Inflammatory macrophage (primary cell): ENCODE measurements around the gene CAD.
"Not testable (repeated sequence)": the region's sequence is repeated elsewhere in the genome, so short reads cannot be mapped to it uniquely, and the experiment has no call there.

Source experiments
- DNase-seq, 2 donors: peaks; one replicate each; pipeline ENCODE4 v3.0.0-alpha.2; 2020 to 2022

Gene CAD

DNA sequence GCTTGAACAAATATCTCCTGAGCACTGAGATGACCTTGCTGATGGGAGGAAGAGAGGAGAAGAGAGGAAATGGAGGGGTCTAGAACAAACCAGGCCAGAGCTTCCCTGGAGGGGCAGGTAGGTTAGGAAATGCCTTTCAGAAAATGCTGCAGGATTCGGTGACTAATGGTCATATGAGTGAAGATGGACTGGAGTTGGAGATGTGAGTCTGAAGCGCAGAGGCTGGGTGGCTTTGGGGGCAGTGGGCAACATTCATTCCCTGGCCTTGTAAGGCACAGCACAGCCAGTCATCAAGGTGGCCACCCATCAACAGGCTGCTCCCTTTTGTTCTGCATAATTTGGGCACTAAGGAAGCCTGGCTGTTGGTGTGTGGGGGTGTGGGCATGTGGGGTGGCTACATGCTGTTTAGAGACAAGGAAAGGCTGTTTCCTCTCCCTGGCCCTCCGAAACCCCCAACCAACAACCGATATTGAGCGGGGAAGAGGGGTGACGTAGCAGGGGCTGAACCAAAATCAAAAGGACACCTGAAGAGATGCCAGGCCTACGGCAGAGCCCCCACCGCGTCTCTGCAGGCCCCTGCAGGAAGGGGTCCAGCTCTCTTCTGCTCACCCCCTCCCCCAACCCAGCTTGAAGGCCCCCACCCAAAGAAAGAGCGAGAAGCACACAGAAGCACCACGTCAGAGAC is 44.2 kb downstream of the CAD start:
- DNase-seq = no peak

GRCh38 chr2:27261926-27262298 is 44.7 kb downstream of the CAD start:
- DNase-seq = no peak

GRCh38 chr2:27262379-27263286 is 45.5 kb downstream of the CAD start, which contains the start of gene SLC30A3:
SLC30A3 (minus strand) TSS chr2:27263047; CDS start chr2:27262906, 141 bp downstream.
- DNase-seq = peak; percentile 48 to 76

DNA sequence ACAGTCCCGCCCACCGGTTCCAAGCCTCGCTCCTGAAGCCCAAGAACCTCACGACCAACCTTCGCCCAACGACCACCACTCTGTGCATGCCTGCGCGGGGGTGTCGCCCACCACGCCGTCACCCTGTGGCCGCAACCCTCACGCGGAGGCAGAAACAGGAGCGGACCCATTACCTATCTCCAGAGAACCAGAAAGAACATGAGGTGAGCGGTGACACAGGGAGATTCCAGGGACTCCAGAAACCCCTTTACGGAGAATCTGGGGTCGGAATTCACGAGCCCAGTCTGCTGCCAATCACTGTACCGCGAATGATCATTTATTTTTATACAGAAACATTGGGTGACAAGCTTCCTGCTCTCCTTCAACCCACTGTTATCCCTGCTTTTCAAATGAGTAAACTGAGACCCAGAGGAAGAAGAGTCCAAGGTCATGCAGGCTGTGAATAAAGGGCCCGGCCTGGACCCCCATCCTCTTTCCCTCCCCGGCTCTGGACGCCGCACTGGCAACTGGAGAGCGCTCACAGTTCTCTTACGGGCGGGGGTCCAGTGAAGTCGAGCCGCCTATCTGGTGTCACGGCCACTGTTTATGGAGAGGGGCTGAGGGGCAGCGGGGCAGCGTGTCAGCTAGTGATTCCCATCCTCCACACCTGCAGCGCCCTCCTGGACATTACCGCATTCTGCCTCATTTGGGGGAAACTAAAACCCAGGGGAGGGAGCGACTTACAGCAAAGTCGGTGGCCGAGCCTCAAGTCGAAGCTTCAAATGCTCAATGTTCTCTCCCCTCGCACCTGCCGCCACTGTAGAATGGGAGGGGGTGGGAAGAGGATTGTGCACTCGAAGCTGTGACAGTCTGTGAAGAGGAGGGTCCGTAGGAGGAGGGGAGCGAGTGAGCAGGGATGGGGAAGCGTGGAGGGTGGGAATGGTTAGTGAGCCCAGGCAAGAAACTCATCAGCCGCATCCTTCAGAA is 46.4 kb downstream of the CAD start:
- no peak for DNase-seq

DNA sequence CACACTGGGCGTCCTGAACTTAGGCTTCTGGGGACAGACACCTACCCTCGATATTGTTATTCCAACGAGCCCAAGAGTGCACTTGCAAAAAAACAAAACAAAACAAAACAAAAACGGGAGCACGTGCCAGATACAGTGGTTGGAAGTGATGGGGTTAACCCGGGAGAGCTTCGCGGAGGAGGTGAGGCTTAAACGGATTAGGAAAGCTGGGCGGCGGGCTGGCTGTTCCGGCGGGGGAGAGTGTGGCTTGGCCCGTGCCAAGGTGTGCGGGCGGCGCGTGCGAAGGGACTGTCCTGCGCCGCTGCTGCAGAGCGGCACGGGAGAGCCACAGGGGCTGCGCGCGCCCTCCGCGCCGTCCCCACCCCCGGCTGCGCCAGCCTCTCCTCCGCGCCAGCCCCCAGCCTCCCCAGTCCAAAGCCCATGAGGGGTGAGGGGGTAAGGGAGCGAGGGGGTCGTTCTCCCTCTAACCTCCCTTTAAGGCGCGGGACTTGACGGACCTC is 47.1 kb downstream of the CAD start:
- DNase-seq = no peak

- peak; percentile 29 to 34 for DNase-seq
Observed at GRCh38 chr2:27264753-27265535, 47.8 kb downstream of the CAD start.

DNA sequence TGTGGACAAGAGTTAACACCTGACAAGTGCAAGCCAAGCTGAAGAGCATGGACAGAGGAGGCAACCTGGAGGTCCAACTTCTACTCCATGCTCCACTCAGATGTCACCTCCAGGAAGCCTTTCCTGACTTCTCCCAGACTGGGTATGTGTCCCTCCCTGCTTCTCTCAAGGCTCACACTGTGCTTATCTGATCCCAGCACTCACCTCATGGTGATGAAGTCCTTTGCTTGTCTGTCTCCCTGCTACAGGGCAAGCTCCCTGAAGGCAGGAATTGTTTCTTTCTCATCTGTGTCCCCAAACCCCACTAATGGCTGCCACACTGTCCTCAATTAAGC is 48.3 kb downstream of the CAD start:
- DNase-seq = no peak

GRCh38 chr2:27268296-27268695 is 51.1 kb downstream of the CAD start:
- not testable (repeated sequence) for DNase-seq

DNA sequence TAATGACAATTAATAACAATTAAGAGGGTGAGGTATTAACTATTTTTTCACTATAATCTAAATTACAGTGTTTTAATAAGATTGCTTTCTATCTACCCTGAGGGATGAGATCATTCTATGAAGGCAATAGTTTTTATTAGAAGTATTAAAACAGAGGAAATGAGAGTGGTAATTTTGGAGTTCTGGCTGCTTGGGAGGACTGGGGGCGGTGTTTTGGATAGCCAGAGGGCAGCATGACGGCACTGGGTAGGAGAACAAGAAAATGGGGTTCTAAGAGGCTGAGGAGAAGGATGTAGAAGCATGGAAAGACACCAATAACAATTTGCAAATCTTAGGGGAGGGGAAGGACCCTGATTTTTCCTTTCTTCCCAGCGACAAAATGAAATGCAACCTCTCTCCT is 53.0 kb downstream of the CAD start:
- peak in 1 of 2 donors; percentile 51 for DNase-seq

GRCh38 chr2:27270670-27271069 is 53.5 kb downstream of the CAD start:
- DNase-seq = peak; percentile 66 to 83

DNA sequence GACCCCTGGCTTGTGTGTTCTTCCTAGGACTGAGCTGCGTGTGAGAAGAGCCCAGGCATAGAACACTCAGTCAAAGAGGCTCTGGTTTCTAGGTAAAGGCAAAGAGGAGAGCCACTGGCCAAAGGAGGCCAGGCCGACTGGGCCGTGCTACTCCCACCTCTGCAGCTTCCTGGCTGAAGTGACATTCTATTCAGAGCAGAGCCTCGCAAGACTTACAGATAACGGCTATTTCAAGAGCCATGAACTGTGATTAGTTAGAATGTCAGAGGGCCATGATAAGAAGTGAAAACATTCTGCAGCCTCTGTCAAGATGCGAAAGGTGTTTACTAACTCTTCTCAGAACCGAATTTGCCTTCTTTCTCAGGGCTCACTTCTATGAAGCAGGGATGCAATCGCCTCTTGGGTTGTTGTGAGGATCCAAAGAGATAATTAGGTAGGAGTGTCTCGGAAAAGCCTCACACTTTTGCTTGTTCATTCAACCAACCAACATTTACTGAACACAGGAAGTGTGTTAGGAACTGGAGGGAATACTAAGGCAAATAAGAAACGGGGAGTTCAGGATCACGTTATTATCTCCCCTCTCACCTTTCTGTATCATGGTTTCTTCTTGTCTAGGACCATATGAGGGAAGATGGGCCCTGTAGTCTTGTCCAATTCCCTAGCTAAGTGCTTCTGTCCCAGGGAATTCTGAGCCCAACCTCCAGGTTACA is 54.6 kb downstream of the CAD start:
- DNase-seq = no peak

- DNase-seq = peak in 1 of 2 donors; percentile 56
Observed at GRCh38 chr2:27272537-27273522, 55.7 kb downstream of the CAD start.

- no peak for DNase-seq
Observed at GRCh38 chr2:27275211-27276150, 58.3 kb downstream of the CAD start, which contains the start of gene DNAJC5G. DNAJC5G (plus strand) TSS chr2:27275433; CDS start chr2:27276729, 1,296 bp downstream.

DNA sequence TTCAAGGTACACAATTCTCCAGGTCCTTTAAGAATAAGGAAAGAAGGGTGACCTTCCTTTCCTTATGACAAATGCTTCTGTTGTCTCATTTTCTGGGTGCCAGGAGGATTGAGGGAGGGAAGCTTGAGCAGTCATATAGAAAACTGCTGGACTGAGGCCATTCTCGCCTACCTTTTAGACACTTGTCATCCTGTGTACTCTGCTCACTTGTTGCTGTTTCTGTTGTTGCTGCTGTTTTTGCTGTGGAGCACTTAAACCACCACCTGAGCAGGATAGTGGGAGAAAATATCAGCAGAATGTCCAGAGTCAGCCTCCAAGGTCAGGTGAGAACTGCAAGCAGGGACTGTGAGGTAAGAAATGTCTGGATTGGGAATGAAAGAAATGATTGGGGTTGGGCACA is 60.8 kb downstream of the CAD start:
- no peak for DNase-seq

DNA sequence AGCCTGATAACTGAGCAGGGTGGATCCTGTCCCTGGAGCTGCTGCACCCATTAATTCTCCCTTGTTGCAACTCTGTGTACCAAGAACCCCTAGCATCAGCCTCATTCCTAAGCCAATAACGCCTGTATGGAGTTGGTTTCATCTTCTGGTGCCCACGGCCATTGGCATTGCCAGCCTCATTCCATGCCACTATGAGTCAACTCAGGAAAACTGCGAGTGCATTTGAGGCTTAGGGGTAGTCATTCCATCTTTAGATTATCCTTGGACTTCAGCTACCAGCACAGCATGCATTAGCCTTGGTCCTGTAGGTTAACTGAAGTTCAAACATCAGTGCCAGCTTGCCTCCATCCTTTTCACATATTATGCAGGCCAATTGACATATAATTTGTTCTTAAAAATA is 63.7 kb downstream of the CAD start:
- no peak for DNase-seq

- no peak for DNase-seq
Observed at GRCh38 chr2:27281442-27281841, 64.3 kb downstream of the CAD start.

- peak in 1 of 2 donors; percentile 69 for DNase-seq
Observed at GRCh38 chr2:27281855-27282559, 64.8 kb downstream of the CAD start, which contains the start of gene TRIM54. TRIM54 (plus strand) TSS chr2:27282429; CDS start chr2:27282732, 303 bp downstream.

DNA sequence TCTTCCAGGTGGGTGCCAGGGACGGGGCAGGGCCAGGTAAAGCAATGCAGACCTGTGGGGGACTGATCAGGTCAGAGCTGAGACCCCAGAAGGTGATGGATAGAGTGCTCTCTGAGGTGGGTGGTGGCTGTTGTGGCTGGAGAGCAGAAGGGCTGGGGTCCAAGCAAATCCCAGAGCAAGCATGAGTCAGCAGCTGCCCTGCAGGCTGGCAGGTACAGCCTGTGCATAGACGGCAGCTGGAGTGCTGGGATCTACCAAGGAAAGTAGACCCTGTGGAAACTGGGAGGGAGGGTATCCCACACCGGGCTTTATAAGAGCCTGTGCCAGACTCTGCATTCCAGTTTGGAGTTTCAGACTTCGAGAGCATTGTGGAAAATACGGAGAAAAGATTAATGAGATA is 65.7 kb downstream of the CAD start:
- no peak for DNase-seq
